IMR-90 (cell line): ENCODE data around the gene RAB3GAP2. TPM values are rescaled to one million over a fixed set of nuclear protein-coding genes. Genes with fewer than 3 reads are reported as not detected.

Source experiments
- ATAC-seq: fragments of 200-7000 bp; cut with Tn5 transposase; 2 replicates; pipeline ENCODE4 v1.9.1; 2020; ENCODE audit warnings: low read depth, mild to moderate bottlenecking, moderate library complexity
- BruUV-seq: library from RNA; stranded (reverse); fragments of 400-500 nt; replicated peaks from 2 replicates; lab custom pipeline; 2021; lab: Mats Ljungman, UMichigan
- CTCF ChIA-PET: fragments of 300-600 bp; formaldehyde crosslinking; extraction: SDS; loops from one replicate; lab custom pipeline; 2021; ENCODE audit warnings: antibody characterized with exemption; lab: Yijun Ruan, JAX
- POLR2A ChIA-PET: fragments of 300-600 bp; sonication (Branson Sonifier 250); formaldehyde crosslinking; loops from one replicate; lab custom pipeline; 2022; ENCODE audit warnings: antibody characterized with exemption; ENCODE audit not compliant: unreplicated experiment; lab: Charles Lee
- DNase-seq: peaks from one replicate; pipeline ENCODE4 v3.0.0; 2013
- H2AFZ ChIP-seq: replicated peaks from 2 replicates; pipeline ENCODE3; 2013; ENCODE audit warnings: low read length, mild to moderate bottlenecking; ENCODE audit not compliant: poor library complexity
- H2AK5ac ChIP-seq: 2 replicates; pipeline ENCODE4 v1.6.1; 2013; ENCODE audit warnings: low read depth, low read length, inconsistent platforms
- H2AK9ac ChIP-seq: replicated peaks from 2 replicates; pipeline ENCODE3; 2013; ENCODE audit warnings: mild to moderate bottlenecking, low read depth, low read length, moderate library complexity; ENCODE audit not compliant: poor library complexity
- H2BK120ac ChIP-seq: 2 replicates; pipeline ENCODE4 v1.6.1; 2013; ENCODE audit warnings: low read depth, low read length, inconsistent platforms
- H2BK15ac ChIP-seq: 3 replicates; pipeline ENCODE4 v1.6.1; 2013; ENCODE audit warnings: low read depth, low read length, inconsistent platforms
- H2BK20ac ChIP-seq: 2 replicates; pipeline ENCODE4 v1.6.1; 2013; ENCODE audit warnings: low read depth, mild to moderate bottlenecking, inconsistent platforms, low read length, moderate library complexity
- H2BK5ac ChIP-seq: 2 replicates; pipeline ENCODE4 v1.6.1; 2013; ENCODE audit warnings: mild to moderate bottlenecking, low read depth, low read length, inconsistent platforms; ENCODE audit not compliant: poor library complexity, severe bottlenecking
- H3K14ac ChIP-seq: replicated peaks from 2 replicates; pipeline ENCODE4 v1.6.1; 2013; ENCODE audit warnings: low read depth, low read length, inconsistent platforms
- H3K18ac ChIP-seq: 2 replicates; pipeline ENCODE4 v1.6.1; 2013; ENCODE audit warnings: low read depth, low read length, control low read depth
- H3K23ac ChIP-seq: 2 replicates; pipeline ENCODE4 v1.6.1; 2013; ENCODE audit warnings: low read depth, low read length, inconsistent platforms
- H3K27ac ChIP-seq: 2 replicates; pipeline ENCODE4 v1.5.1; 2013; ENCODE audit warnings: mild to moderate bottlenecking, control low read depth, low read length; ENCODE audit not compliant: insufficient read depth
- H3K27me3 ChIP-seq: 2 replicates; pipeline ENCODE4 v1.6.1; 2013; ENCODE audit warnings: low read length; ENCODE audit not compliant: control insufficient read depth, insufficient read depth
- H3K36me3 ChIP-seq: 2 replicates; pipeline ENCODE4 v1.6.1; 2013; ENCODE audit warnings: low read length, mixed read lengths; ENCODE audit not compliant: control insufficient read depth, insufficient read depth
- H3K4ac ChIP-seq: 2 replicates; pipeline ENCODE4 v1.6.1; 2013; ENCODE audit warnings: low read depth, low read length, inconsistent platforms
- H3K4me1 ChIP-seq: 2 replicates; pipeline ENCODE4 v1.6.1; 2013; ENCODE audit warnings: low read length, mixed read lengths; ENCODE audit not compliant: control insufficient read depth, insufficient read depth
- H3K4me2 ChIP-seq: 2 replicates; pipeline ENCODE4 v1.6.1; 2013; ENCODE audit warnings: low read depth, mild to moderate bottlenecking, control low read depth, low read length, moderate library complexity
- H3K4me3 ChIP-seq: 2 replicates; pipeline ENCODE4 v1.5.1; 2013; ENCODE audit warnings: low read depth, mild to moderate bottlenecking, control low read depth, low read length, moderate library complexity; ENCODE audit not compliant: insufficient read depth
- H3K56ac ChIP-seq: 2 replicates; pipeline ENCODE4 v1.6.1; 2013; ENCODE audit warnings: low read length, inconsistent platforms; ENCODE audit not compliant: insufficient read depth; ENCODE audit errors: extremely low read depth
- H3K79me1 ChIP-seq, 2 experiments: 2 replicates each; pipeline ENCODE4 v1.6.1; 2013; ENCODE audit warnings: low read length in 2 of 2, inconsistent platforms in 1 of 2, low read depth in 1 of 2
- H3K9ac ChIP-seq: 2 replicates; pipeline ENCODE4 v1.6.1; 2013; ENCODE audit warnings: low read depth, low read length, control low read depth
- H3K9me1 ChIP-seq: 2 replicates; pipeline ENCODE4 v1.6.1; 2013; ENCODE audit warnings: low read length, inconsistent platforms; ENCODE audit not compliant: insufficient read depth
- H3K9me3 ChIP-seq: 2 replicates; pipeline ENCODE4 v1.6.1; 2013; ENCODE audit warnings: low read length; ENCODE audit not compliant: control insufficient read depth, insufficient read depth
- H4K20me1 ChIP-seq: 2 replicates; pipeline ENCODE4 v1.6.1; 2013; ENCODE audit warnings: low read length, inconsistent platforms; ENCODE audit not compliant: insufficient read depth
- H4K5ac ChIP-seq: 2 replicates; pipeline ENCODE4 v1.6.1; 2013; ENCODE audit warnings: mild to moderate bottlenecking, low read depth, low read length, control low read depth
- H4K8ac ChIP-seq, 2 experiments: 2 replicates each; pipeline ENCODE4 v1.6.1; 2013; ENCODE audit warnings: low read depth in 2 of 2, low read length in 2 of 2, control low read depth in 1 of 2, inconsistent platforms in 1 of 2
- H4K91ac ChIP-seq: 2 replicates; pipeline ENCODE4 v1.6.1; 2013; ENCODE audit warnings: low read depth, low read length, inconsistent platforms; ENCODE audit not compliant: insufficient read depth
- CEBPB ChIP-seq: IDR thresholded peaks from 2 replicates; pipeline ENCODE4 v1.6.1; 2012; ENCODE audit warnings: low read depth, low read length, improper control_type of control experiment
- CHD1 ChIP-seq: IDR thresholded peaks from 2 replicates; pipeline ENCODE4 v1.6.1; 2012; ENCODE audit warnings: low read depth, low read length, improper control_type of control experiment
- MAFK ChIP-seq: IDR thresholded peaks from 2 replicates; pipeline ENCODE4 v1.6.1; 2012; ENCODE audit warnings: low read depth, low read length, improper control_type of control experiment
- MAZ ChIP-seq: IDR thresholded peaks from 2 replicates; pipeline ENCODE4 v1.6.1; 2012; ENCODE audit warnings: low read depth, mild to moderate bottlenecking, low read length, improper control_type of control experiment, moderate library complexity, borderline replicate concordance
- POLR2A ChIP-seq: IDR thresholded peaks from 2 replicates; pipeline ENCODE4 v1.6.1; 2012; ENCODE audit warnings: mild to moderate bottlenecking, low read depth, low read length
- RCOR1 ChIP-seq: IDR thresholded peaks from 2 replicates; pipeline ENCODE4 v1.6.1; 2012; ENCODE audit warnings: mild to moderate bottlenecking, low read length, improper control_type of control experiment; ENCODE audit not compliant: insufficient replicate concordance
- RFX5 ChIP-seq: IDR thresholded peaks from 2 replicates; pipeline ENCODE4 v1.8.0; 2012; ENCODE audit warnings: low read depth, mild to moderate bottlenecking, low read length, moderate library complexity
- USF2 ChIP-seq: fragments of 150-350 bp; IDR thresholded peaks from 2 replicates; pipeline ENCODE4 v1.6.1; 2017; ENCODE audit warnings: mild to moderate bottlenecking, antibody characterized with exemption, low read length, low read depth
- WGBS, 2 experiments: methylation state at CpG; one replicate each; pipeline versions ENCODE4 v1.1.5 to v1.1.7; 2013; ENCODE audit warnings: missing lambda C conversion rate in 2 of 2; ENCODE audit not compliant: insufficient read length in 1 of 2; ENCODE audit errors: extremely low coverage in 2 of 2; 5-methylcytosine and 5-hydroxymethylcytosine counted together
- dilution Hi-C: fragments of 300-500 bp; cut with HindIII; formaldehyde crosslinking; loops from one replicate; pipeline ENCODE4 v1.14.3; 2018; ENCODE audit warnings: low sequenced_read_pairs; ENCODE audit not compliant: unreplicated experiment
- in situ Hi-C: fragments of 300-500 bp; cut with MboI; formaldehyde crosslinking; loops from 3 replicates; pipeline ENCODE4 v1.14.3; 2019; ENCODE audit warnings: low sequenced_read_pairs, inconsistent platforms, mixed read lengths
- intact Hi-C: fragments of 100-400 bp; cut with micrococcal nuclease; formaldehyde crosslinking; loops from 2 replicates; pipeline ENCODE4 v1.10.0; 2022
- polyA plus RNA-seq, 3 experiments: library from polyadenylated mRNA; depleted of rRNA; stranded (reverse); fragments of >200 nt; gene quantifications; 2 replicates each; pipeline ENCODE4 v1.2.3, GENCODE V29; 2012; ENCODE audit warnings: low replicate concordance in 1 of 3
- total RNA-seq: library from RNA; depleted of rRNA; stranded (reverse); fragments of >200 nt; gene quantifications from 2 replicates; pipeline ENCODE4 v1.2.3, GENCODE V29; 2012
- TF ChIP-seq, protein P1 (sequence below): conservative IDR thresholded peaks from 2 replicates; pipeline ENCODE4 v1.5.1; 2012; ENCODE audit warnings: mild to moderate bottlenecking, low read depth, low read length, improper control_type of control experiment
- TF ChIP-seq, protein P2 (sequence below): fragments of 150-350 bp; IDR thresholded peaks from 2 replicates; pipeline ENCODE4 v1.6.1; 2016; ENCODE audit warnings: low read depth, mild to moderate bottlenecking, low read length, moderate library complexity, borderline replicate concordance

Gene RAB3GAP2
- total and polyA plus RNA-seq, 2 of the 4 experiments (the other 2 are of a cell fraction): 12.3 to 37.8 TPM

GRCh38 chr1:220195701-220196100 is 76.6 kb downstream of the RAB3GAP2 start (continued):
- TF ChIP-seq, protein P1, sequence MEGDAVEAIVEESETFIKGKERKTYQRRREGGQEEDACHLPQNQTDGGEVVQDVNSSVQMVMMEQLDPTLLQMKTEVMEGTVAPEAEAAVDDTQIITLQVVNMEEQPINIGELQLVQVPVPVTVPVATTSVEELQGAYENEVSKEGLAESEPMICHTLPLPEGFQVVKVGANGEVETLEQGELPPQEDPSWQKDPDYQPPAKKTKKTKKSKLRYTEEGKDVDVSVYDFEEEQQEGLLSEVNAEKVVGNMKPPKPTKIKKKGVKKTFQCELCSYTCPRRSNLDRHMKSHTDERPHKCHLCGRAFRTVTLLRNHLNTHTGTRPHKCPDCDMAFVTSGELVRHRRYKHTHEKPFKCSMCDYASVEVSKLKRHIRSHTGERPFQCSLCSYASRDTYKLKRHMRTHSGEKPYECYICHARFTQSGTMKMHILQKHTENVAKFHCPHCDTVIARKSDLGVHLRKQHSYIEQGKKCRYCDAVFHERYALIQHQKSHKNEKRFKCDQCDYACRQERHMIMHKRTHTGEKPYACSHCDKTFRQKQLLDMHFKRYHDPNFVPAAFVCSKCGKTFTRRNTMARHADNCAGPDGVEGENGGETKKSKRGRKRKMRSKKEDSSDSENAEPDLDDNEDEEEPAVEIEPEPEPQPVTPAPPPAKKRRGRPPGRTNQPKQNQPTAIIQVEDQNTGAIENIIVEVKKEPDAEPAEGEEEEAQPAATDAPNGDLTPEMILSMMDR: no peak

DNA sequence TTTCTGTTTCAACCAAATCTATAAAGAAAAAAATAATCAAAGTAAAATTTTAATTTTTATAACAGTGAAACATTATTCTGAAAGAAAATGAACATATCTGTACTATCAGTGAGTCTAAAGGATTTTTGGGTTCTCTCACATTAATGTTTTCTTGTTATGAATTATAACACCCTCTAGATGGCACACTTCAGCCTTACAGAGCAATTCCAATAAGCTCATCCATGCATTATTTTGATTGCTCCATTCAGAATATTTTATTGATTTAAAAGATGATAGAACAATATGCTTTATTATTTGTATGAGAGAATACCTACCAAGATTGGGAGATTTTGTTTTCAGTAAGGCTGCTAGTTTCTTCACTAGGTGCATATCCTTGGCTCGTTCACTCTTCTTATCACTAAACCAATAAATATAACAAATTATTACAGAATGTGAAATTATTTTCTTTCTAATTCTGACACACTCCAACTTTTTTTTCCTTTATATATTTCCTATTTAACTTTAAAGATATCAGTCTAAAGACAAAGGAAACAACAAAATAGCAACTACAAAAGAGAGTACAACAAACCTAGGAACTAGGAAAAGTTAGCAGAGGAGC is 82.4 kb downstream of the RAB3GAP2 start:
- Histone ChIP-seq H2AK9ac (no peak overlapping the region), H2AK5ac (no peak overlapping the region), H3K4me2 (no peak overlapping the region), H3K18ac (no peak overlapping the region), H2BK20ac (no peak overlapping the region), H3K9ac (no peak overlapping the region), H2BK120ac (no peak overlapping the region), H4K91ac (no peak overlapping the region), H4K8ac (no peak overlapping the region), H2AFZ (no peak overlapping the region), H3K27ac (no peak overlapping the region), H3K14ac (no peak overlapping the region), H3K27me3 (no peaks in the 10 kb centered on the region), H3K9me3 (no peaks in the 10 kb centered on the region), H3K56ac (no peak overlapping the region), H3K4ac (no peak overlapping the region), H2BK15ac (no peak overlapping the region), H3K79me1 (no peaks in the 10 kb centered on the region; a peak in 1 of 4 replicates), H3K9me1 (no peaks in the 10 kb centered on the region), H3K23ac (no peak overlapping the region), H3K36me3 (peaks cover 23% of the 10 kb centered on the region), H4K20me1 (no peaks in the 10 kb centered on the region), H4K5ac (no peak overlapping the region), H3K4me1 (no peaks in the 10 kb centered on the region), H3K4me3 (no peak overlapping the region), H2BK5ac (no peak overlapping the region)
- dilution Hi-C loops (no loop called here), intact Hi-C loops (loop anchor here (2.0 kb wide), 1 partner anchor 13 kb away; no protein-coding TSS in a partner anchor), in situ Hi-C loops (no loop called here)
- ATAC-seq (peak; percentile 56), DNase-seq (peak; percentile 37)
- ChIA-PET CTCF (interaction anchor here (0.8 to 1.2 kb wide), 5 partner anchors 8 to 1605 kb away, joined by 3 to 5 read pairs (median 3); no protein-coding TSS in a partner anchor), POLR2A (no interaction called here)
- BruUV-seq: no TSS peak
- no CpG with 5 or more reads among the region's 1 CpG for WGBS, 2 experiments
- TF ChIP-seq USF2 (no peak), CHD1 (no peak), RCOR1 (no peak), MAZ (no peak), CEBPB (no peak), RFX5 (no peak), POLR2A (no peak), MAFK (no peak)
- TF ChIP-seq, protein P2, sequence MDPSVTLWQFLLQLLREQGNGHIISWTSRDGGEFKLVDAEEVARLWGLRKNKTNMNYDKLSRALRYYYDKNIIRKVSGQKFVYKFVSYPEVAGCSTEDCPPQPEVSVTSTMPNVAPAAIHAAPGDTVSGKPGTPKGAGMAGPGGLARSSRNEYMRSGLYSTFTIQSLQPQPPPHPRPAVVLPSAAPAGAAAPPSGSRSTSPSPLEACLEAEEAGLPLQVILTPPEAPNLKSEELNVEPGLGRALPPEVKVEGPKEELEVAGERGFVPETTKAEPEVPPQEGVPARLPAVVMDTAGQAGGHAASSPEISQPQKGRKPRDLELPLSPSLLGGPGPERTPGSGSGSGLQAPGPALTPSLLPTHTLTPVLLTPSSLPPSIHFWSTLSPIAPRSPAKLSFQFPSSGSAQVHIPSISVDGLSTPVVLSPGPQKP: no peak
